IgD-negative memory B cell (primary cell): Measurements from ENCODE around the gene CEP131. TPM values are rescaled to one million over a fixed set of nuclear protein-coding genes. Genes with fewer than 3 reads are reported as not detected.

Experiments
- H3K27ac Mint-ChIP-seq, 3 donors: one replicate each; pipeline ENCODE4 v1.8.0; 2020 to 2022; ENCODE audit warnings: mild to moderate bottlenecking in 3 of 3, mixed read lengths in 3 of 3, moderate library complexity in 1 of 3
- H3K27me3 Mint-ChIP-seq: one replicate; pipeline ENCODE4 v1.8.0; 2021; ENCODE audit warnings: mixed read lengths
- H3K36me3 Mint-ChIP-seq: one replicate; pipeline ENCODE4 v1.8.0; 2020; ENCODE audit warnings: mild to moderate bottlenecking, mixed read lengths
- H3K4me1 Mint-ChIP-seq, 3 donors: one replicate each; pipeline ENCODE4 v1.8.0; 2020 to 2022; ENCODE audit warnings: mixed read lengths in 3 of 3, mild to moderate bottlenecking in 1 of 3
- H3K4me3 Mint-ChIP-seq, 4 donors: one replicate each; pipeline ENCODE4 v1.8.0; 2020 to 2022; ENCODE audit warnings: mild to moderate bottlenecking in 4 of 4, mixed read lengths in 4 of 4, moderate library complexity in 3 of 4
- H3K9me3 Mint-ChIP-seq, 3 donors: one replicate each; pipeline ENCODE4 v1.8.0; 2020 to 2021; ENCODE audit warnings: mixed read lengths in 3 of 3, mild to moderate bottlenecking in 1 of 3
- polyA plus RNA-seq: library from polyadenylated mRNA; unstranded; fragments of 300-500 nt; fragmentation: Illumina TruSeq; gene quantifications from one replicate; pipeline ENCODE4 v1.2.3, GENCODE V29; 2021

CEP131 gene
- polyA plus RNA-seq, 1 donor from 2014 or later, result 10.8 TPM

GRCh38 chr17:81246343-81246670, 23.5 kb upstream of the CEP131 start:
- no peaks in the 10 kb centered on the region for H3K9me3 Mint-ChIP-seq

GRCh38 chr17:81245665-81246342, 23.0 kb upstream of the CEP131 start:
- H3K4me3 Mint-ChIP-seq, result no peak overlapping the region
- H3K27ac Mint-ChIP-seq, result peak overlapping the region in 2 of 3 donors; percentile 23 to 87
- H3K4me1 Mint-ChIP-seq, result peaks cover 12 to 15% (median 12%) of the 10 kb centered on the region in 3 donors
- H3K36me3 Mint-ChIP-seq, result peaks cover 2% of the 10 kb centered on the region
- no peaks in the 10 kb centered on the region for H3K9me3 Mint-ChIP-seq
- H3K27me3 Mint-ChIP-seq, result no peaks in the 10 kb centered on the region

More at GRCh38 chr17:81246343-81246670, 23.5 kb upstream of the CEP131 start:
- H3K4me3 Mint-ChIP-seq, result no peak overlapping the region
- H3K4me1 Mint-ChIP-seq, result peaks cover 11 to 13% (median 12%) of the 10 kb centered on the region in 3 donors
- H3K27me3 Mint-ChIP-seq, result no peaks in the 10 kb centered on the region
- peak overlapping the region in 1 of 3 donors; percentile 23 for H3K27ac Mint-ChIP-seq
- peaks cover 2% of the 10 kb centered on the region for H3K36me3 Mint-ChIP-seq

GRCh38 chr17:81245024-81245664, 22.4 kb upstream of the CEP131 start:
- Mint-ChIP-seq H3K27ac (peak overlapping the region in 2 of 3 donors; percentile 53 to 87), H3K9me3 (no peaks in the 10 kb centered on the region), H3K4me1 (peaks cover 12 to 19% (median 13%) of the 10 kb centered on the region in 3 donors), H3K36me3 (peaks cover 2% of the 10 kb centered on the region), H3K4me3 (peak overlapping the region in 1 of 4 donors; percentile 53), H3K27me3 (no peaks in the 10 kb centered on the region)

- Mint-ChIP-seq H3K27me3 (no peaks in the 10 kb centered on the region), H3K4me3 (peak overlapping the region in 1 of 4 donors; percentile 53), H3K27ac (peak overlapping the region in 2 of 3 donors; percentile 53 to 87), H3K9me3 (no peaks in the 10 kb centered on the region), H3K36me3 (peaks cover 2% of the 10 kb centered on the region), H3K4me1 (peaks cover 15 to 21% (median 17%) of the 10 kb centered on the region in 3 donors)
Observed at GRCh38 chr17:81244358-81245023, 21.7 kb upstream of the CEP131 start.

DNA sequence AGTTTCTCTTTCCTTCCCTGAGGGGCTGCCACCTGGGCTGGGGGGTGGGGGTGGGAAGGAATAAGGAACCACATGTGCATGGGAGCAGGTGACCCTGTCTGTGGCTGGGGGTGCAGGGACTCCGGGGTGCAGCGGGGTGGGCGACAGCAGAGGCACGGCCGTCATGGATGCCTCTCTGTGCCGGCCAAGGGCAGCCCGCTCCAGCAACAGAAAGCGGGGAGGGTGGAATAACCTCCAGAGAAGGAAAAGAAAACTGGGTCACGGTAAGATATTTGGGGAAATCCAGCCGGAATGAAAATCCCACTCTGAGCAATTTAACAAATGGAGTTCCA, 20.5 kb upstream of the CEP131 start:
- Mint-ChIP-seq H3K4me1 (peaks cover 18 to 23% (median 22%) of the 10 kb centered on the region in 3 donors), H3K4me3 (no peak overlapping the region), H3K36me3 (no peaks in the 10 kb centered on the region), H3K9me3 (no peaks in the 10 kb centered on the region), H3K27me3 (no peaks in the 10 kb centered on the region), H3K27ac (no peak overlapping the region)

DNA sequence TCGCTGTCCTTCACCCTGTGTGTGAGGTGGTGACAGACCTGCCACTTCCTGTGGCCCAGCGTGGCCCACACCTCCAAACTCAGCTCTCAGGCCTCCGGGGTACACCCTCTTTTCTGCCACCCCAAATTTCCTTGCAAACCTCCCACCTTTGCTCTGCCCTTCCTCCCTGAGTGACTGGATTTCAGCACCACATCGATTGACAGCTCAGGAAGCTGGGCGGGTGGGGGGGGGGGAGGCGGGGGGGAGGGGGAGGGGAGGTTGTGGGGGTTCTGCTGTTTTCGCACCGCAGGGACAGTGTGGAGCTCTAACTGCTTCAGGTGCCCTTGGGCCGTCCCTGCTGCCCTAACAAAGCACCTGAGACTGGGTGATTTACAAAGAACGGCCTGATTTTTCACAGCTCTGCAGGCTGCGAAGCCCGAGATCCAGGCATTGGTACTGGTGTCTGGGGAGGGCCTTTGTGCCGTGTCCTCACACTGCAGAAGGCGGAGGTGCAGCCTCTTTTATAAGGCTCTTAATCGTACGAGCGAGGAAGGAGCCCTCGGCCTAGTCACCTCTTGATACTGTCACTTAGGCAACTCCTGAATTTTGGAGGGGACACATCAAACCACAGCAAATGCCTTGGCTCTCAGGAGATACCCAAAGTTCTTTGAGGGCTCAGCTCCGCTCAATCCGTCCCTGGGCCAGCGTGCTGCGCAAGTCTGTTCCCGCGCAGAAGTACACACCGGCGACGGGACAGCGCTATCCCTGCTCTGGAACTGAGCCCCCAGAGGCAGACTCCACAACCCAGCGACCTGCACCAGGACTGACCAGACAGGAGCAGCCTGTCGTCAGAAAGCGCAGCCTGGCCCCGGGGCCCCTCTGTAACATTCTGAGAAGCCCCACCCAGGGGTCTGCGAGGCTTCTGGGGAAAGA, 19.9 kb upstream of the CEP131 start:
- Mint-ChIP-seq H3K4me3 (no peak overlapping the region), H3K9me3 (no peaks in the 10 kb centered on the region), H3K27ac (no peak overlapping the region), H3K27me3 (no peaks in the 10 kb centered on the region), H3K4me1 (peaks cover 22 to 27% (median 23%) of the 10 kb centered on the region in 3 donors), H3K36me3 (no peaks in the 10 kb centered on the region)

GRCh38 chr17:81241648-81242420, 19.1 kb upstream of the CEP131 start:
- Mint-ChIP-seq H3K36me3 (no peaks in the 10 kb centered on the region), H3K4me1 (peaks cover 24 to 33% (median 25%) of the 10 kb centered on the region in 3 donors), H3K27ac (peak overlapping the region in 2 of 3 donors; percentile 62 to 86), H3K9me3 (no peaks in the 10 kb centered on the region), H3K4me3 (peak overlapping the region in 2 of 4 donors; percentile 27 to 96), H3K27me3 (no peaks in the 10 kb centered on the region)

DNA sequence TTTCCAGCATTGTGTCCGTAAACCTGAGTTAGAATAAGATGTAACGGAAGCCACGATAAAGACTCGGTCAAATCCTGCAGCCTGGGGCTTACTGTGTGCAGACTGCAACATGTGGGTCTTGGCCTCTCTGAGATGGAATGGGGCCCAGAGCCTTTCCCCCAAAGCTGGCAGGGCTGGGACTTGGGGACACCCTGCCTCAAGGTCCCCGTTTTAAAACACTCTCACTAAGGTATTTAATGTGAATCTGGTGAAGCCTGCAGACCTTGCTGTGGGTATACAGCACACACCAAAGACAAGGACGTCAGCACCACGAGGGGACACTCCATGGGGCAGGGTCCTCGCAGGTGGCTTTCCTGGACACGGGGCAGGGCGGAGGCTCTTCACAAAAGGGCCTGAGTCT, 18.4 kb upstream of the CEP131 start:
- Mint-ChIP-seq H3K27ac (peak overlapping the region in 2 of 3 donors; percentile 62 to 73), H3K9me3 (no peaks in the 10 kb centered on the region), H3K4me3 (peak overlapping the region in 3 of 4 donors; percentile 1 to 96 (median 63)), H3K36me3 (no peaks in the 10 kb centered on the region), H3K27me3 (no peaks in the 10 kb centered on the region), H3K4me1 (peaks cover 24 to 33% (median 25%) of the 10 kb centered on the region in 3 donors)

DNA sequence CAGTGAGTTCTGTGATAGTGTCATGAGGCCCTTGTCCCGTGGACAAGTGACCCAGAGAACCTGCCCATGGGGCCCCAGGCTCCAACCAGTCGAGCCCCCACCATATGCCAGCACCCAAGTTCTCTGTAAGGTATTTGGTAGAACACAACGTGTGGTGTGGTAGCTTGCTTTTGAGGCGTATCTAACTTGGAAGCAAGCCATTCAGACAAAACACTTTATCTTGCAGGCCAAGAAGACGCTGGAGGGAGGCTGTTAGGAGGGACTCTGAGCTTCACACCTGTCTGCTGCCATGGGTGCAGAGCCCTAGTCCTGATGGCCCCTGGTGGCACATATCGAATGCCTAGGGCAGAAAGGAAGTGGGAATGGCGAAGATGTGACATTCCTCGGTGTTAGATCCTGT, 18.0 kb upstream of the CEP131 start:
- peak overlapping the region in 1 of 3 donors; percentile 10 for H3K27ac Mint-ChIP-seq
- no peaks in the 10 kb centered on the region for H3K36me3 Mint-ChIP-seq
- H3K4me3 Mint-ChIP-seq, result peak overlapping the region in 3 of 4 donors; percentile 1 to 97 (median 96)
- no peaks in the 10 kb centered on the region for H3K9me3 Mint-ChIP-seq
- H3K4me1 Mint-ChIP-seq, result peaks cover 24 to 33% (median 25%) of the 10 kb centered on the region in 3 donors
- H3K27me3 Mint-ChIP-seq, result no peaks in the 10 kb centered on the region

GRCh38 chr17:81239714-81240555, 17.2 kb upstream of the CEP131 start:
- peaks cover 24 to 30% (median 25%) of the 10 kb centered on the region in 3 donors for H3K4me1 Mint-ChIP-seq
- no peaks in the 10 kb centered on the region for H3K27me3 Mint-ChIP-seq
- peak overlapping the region; percentile 92 to 97 (median 94) for H3K4me3 Mint-ChIP-seq
- peaks cover under 1% of the 10 kb centered on the region for H3K36me3 Mint-ChIP-seq
- H3K27ac Mint-ChIP-seq, result peak overlapping the region; percentile 88 to 94 (median 92)
- H3K9me3 Mint-ChIP-seq, result no peaks in the 10 kb centered on the region

DNA sequence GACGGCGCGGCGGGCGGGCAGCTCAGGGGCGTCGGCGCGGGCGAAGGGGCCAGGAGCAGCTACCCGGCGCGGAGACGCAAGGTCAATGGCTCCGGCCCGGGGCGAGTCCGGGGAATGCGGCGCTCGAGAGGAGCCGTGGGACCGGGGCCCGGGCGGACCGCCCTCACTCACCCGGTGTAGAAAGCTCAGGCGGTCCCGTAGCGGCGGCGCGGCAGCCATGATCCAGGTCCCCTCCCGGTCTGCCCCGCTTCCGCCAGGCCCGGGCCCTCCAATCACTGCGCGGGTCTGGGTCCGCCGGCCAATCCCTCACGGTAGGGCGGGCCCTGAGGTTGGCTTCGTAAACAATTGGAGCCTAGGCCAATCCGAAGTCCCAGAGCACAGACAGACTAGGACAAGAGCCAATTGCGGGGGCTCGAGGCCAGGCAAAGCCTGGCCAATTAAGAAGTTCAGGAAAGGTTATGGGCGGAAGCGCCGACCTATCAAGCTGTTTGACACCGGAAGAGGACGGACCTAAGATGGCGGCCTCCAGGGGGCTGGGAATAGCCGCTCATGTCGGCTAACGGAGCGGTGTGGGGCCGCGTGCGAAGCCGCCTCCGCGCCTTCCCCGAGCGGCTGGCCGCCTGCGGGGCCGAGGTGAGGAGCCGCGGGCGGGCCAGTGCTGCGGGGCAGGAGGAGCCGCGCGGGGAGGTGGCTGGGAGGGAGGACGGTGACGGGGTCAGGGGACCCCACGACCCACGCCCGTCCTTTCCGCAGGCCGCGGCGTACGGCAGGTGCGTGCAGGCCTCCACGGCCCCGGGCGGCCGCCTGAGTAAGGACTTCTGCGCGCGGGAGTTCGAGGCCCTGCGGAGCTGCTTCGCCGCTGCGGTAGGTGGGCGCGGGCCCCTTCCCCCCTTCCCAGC, 16.3 kb upstream of the CEP131 start, which contains the start of the genes NDUFAF8 and TEPSIN:
Gene NDUFAF8 (plus strand): TSS at position 504 of the 899 bp plus-strand sequence. CDS start 46 bp downstream, at position 550.
Gene TEPSIN (minus strand): TSS at position 241 of the 899 bp plus-strand sequence. CDS start 22 bp downstream, at position 219.
- Mint-ChIP-seq H3K27me3 (no peaks in the 10 kb centered on the region), H3K4me3 (peak within 1 kb of the TSS; percentile 92 to 97 (median 96)), H3K27ac (peak within 1 kb of the TSS; percentile 88 to 94 (median 92)), H3K36me3 (peaks cover 3% of the 10 kb centered on the region), H3K9me3 (no peaks in the 10 kb centered on the region), H3K4me1 (peaks cover 21 to 26% (median 22%) of the 10 kb centered on the region in 3 donors)

GRCh38 chr17:81238490-81238814, 15.7 kb upstream of the CEP131 start:
- peak overlapping the region; percentile 91 to 97 (median 96) for H3K4me3 Mint-ChIP-seq
- H3K4me1 Mint-ChIP-seq, result peaks cover 21 to 26% (median 22%) of the 10 kb centered on the region in 3 donors
- peaks cover 3% of the 10 kb centered on the region for H3K36me3 Mint-ChIP-seq
- H3K27me3 Mint-ChIP-seq, result no peaks in the 10 kb centered on the region
- peak overlapping the region in 2 of 3 donors; percentile 61 to 79 for H3K27ac Mint-ChIP-seq
- no peaks in the 10 kb centered on the region for H3K9me3 Mint-ChIP-seq
